GM21619 (cell line): ENCODE results near the gene HDDC3.
"Not testable (repeated sequence)": the region's sequence is repeated elsewhere in the genome, so short reads cannot be mapped to it uniquely, and the experiment has no call there.

Experiments
- ATAC-seq: cut with Tn5 transposase; IDR thresholded peaks from one replicate; pipeline ENCODE4 v1.9.1; 2021; ENCODE audit not compliant: unreplicated experiment

The HDDC3 gene

GRCh38 chr15:90930861-90931574, 1.3 kb downstream of the HDDC3 start:
- no peak for ATAC-seq

GRCh38 chr15:90929246-90930019, 2.9 kb downstream of the HDDC3 start:
- peak; percentile 0 for ATAC-seq

- ATAC-seq, result not testable (repeated sequence)
Observed at GRCh38 chr15:90928106-90928505, 4.2 kb downstream of the HDDC3 start.

GRCh38 chr15:90926766-90927165, 5.6 kb downstream of the HDDC3 start:
- not testable (repeated sequence) for ATAC-seq

- ATAC-seq, result peak; percentile 66
Observed at GRCh38 chr15:90924375-90924774, 8.0 kb downstream of the HDDC3 start.

GRCh38 chr15:90922712-90923322, 9.5 kb downstream of the HDDC3 start:
- peak; percentile 84 for ATAC-seq

GRCh38 chr15:90921887-90922286, 10.5 kb downstream of the HDDC3 start:
- no peak for ATAC-seq

GRCh38 chr15:90918835-90919234, 13.5 kb downstream of the HDDC3 start:
- no peak for ATAC-seq

GRCh38 chr15:90918034-90918788, 14.1 kb downstream of the HDDC3 start:
- no peak for ATAC-seq

GRCh38 chr15:90917569-90917968, 14.8 kb downstream of the HDDC3 start:
- no peak for ATAC-seq

GRCh38 chr15:90916461-90916860, 15.9 kb downstream of the HDDC3 start:
- ATAC-seq, result no peak

- no peak for ATAC-seq
Observed at GRCh38 chr15:90915808-90916440, 16.4 kb downstream of the HDDC3 start.

GRCh38 chr15:90915216-90915807, 17.0 kb downstream of the HDDC3 start:
- ATAC-seq, result no peak

GRCh38 chr15:90914305-90915080, 17.9 kb downstream of the HDDC3 start:
- no peak for ATAC-seq

GRCh38 chr15:90913398-90913944, 18.9 kb downstream of the HDDC3 start:
- ATAC-seq, result no peak

GRCh38 chr15:90912770-90913075, 19.6 kb downstream of the HDDC3 start:
- no peak for ATAC-seq

GRCh38 chr15:90911906-90912769, 20.2 kb downstream of the HDDC3 start:
- no peak for ATAC-seq

- ATAC-seq, result no peak
Observed at GRCh38 chr15:90911302-90911623, 21.1 kb downstream of the HDDC3 start.
